Upper lobe of left lung (tissue), 6 donors: ENCODE results near the gene PLEK. TPM values are rescaled to one million over a fixed set of nuclear protein-coding genes. Genes with fewer than 3 reads are reported as not detected.

ENCODE experiments used
- ATAC-seq, 2 donors: fragments of 200-7000 bp; cut with Tn5 transposase; one replicate each; pipeline ENCODE4 v1.9.1; 2022; ENCODE audit warnings: mild to moderate bottlenecking in 2 of 2, moderate library complexity in 2 of 2; ENCODE audit not compliant: low FRiP score in 2 of 2
- DNase-seq, 2 donors: peaks; one replicate each; pipeline ENCODE4 v3.0.0-alpha.2; 2019 to 2020
- H3K27ac ChIP-seq, 4 donors: fragments of 200-600 bp; sonication (generic); one replicate each; pipeline ENCODE4 v1.5.1; 2016 to 2019
- H3K27me3 ChIP-seq, 4 donors: fragments of 200-600 bp; sonication (generic); one replicate each; pipeline ENCODE4 v1.5.1; 2017 to 2019
- H3K36me3 ChIP-seq, 4 donors: fragments of 200-600 bp; sonication (generic); one replicate each; pipeline ENCODE4 v1.5.1; 2016 to 2019
- H3K4me1 ChIP-seq, 4 donors: fragments of 200-600 bp; sonication (generic); one replicate each; pipeline ENCODE4 v1.5.1; 2018 to 2019
- H3K4me3 ChIP-seq, 4 donors: fragments of 200-600 bp; sonication (generic); one replicate each; pipeline ENCODE4 v1.5.1; 2017 to 2019; ENCODE audit warnings: mild to moderate bottlenecking in 2 of 4, moderate library complexity in 1 of 4
- H3K9me3 ChIP-seq, 4 donors: fragments of 200-600 bp; sonication (generic); one replicate each; pipeline ENCODE4 v1.5.1; 2018 to 2019
- CTCF ChIP-seq, 6 experiments: fragments of 450-650 bp in 4 of 6; fragments of 200-600 bp in 2 of 6; sonication (generic) in 2 of 6; IDR thresholded peaks; one replicate each; pipeline ENCODE4 v1.5.1; 2016 to 2019; ENCODE audit warnings: antibody characterized with exemption in 6 of 6
- EP300 ChIP-seq, 4 donors: sonication (generic); formaldehyde crosslinking; IDR thresholded peaks; one replicate each; pipeline ENCODE4 v1.5.1; 2017; ENCODE audit warnings: antibody characterized with exemption in 4 of 4, control low read depth in 2 of 4
- POLR2A ChIP-seq, 4 donors: fragments of 450-650 bp; IDR thresholded peaks; one replicate each; pipeline ENCODE4 v1.5.1; 2016 to 2017; ENCODE audit warnings: antibody characterized with exemption in 4 of 4, mild to moderate bottlenecking in 2 of 4
- POLR2AphosphoS5 ChIP-seq, 2 donors: sonication (generic); formaldehyde crosslinking; IDR thresholded peaks; one replicate each; pipeline ENCODE4 v1.5.1; 2017; ENCODE audit warnings: antibody characterized with exemption in 2 of 2
- WGBS, 2 donors: methylation state at CpG; one replicate each; pipeline ENCODE4 v1.1.5; 2017 to 2018; 5-methylcytosine and 5-hydroxymethylcytosine counted together
- total RNA-seq, 6 donors: library from RNA; depleted of rRNA in 4 of 6; stranded (reverse); fragments of >200 nt in 4 of 6; gene quantifications; one replicate each; pipeline versions ENCODE4 v1.1.0 to v1.2.1, GENCODE V29; 2016 to 2021
- donor health status: DM: no; HTN: no; CAD: no; lungs with moderate emphysema.
- donor health status: DM: no; HTN: yes; CAD: no; lungs with severe emphysema.

PLEK gene
- total RNA-seq, 6 donors from 2014 or later, result 12.4 to 45.6 (median 17.0) TPM

GRCh38 chr2:68413466-68413865, 48.4 kb downstream of the PLEK start:
- Histone ChIP-seq H3K27ac (no peak overlapping the region), H3K27me3 (no peaks in the 10 kb centered on the region), H3K36me3 (no peaks in the 10 kb centered on the region), H3K9me3 (no peaks in the 10 kb centered on the region), H3K4me1 (peaks cover 0 to 10% (median 5%) of the 10 kb centered on the region in 4 donors), H3K4me3 (no peak overlapping the region)
- DNase-seq (no peak), ATAC-seq (no peak)
- 85 to 95% methylated on average over 2 of the region's 2 CpGs for WGBS, 2 donors
- TF ChIP-seq EP300 (IDR thresholded peaks at IDR 0.05) (no peak), POLR2A (IDR thresholded peaks at IDR 0.05) (no peak), CTCF (IDR thresholded peaks at IDR 0.05) (no peak), POLR2AphosphoS5 (IDR thresholded peaks at IDR 0.05) (no peak)

DNA sequence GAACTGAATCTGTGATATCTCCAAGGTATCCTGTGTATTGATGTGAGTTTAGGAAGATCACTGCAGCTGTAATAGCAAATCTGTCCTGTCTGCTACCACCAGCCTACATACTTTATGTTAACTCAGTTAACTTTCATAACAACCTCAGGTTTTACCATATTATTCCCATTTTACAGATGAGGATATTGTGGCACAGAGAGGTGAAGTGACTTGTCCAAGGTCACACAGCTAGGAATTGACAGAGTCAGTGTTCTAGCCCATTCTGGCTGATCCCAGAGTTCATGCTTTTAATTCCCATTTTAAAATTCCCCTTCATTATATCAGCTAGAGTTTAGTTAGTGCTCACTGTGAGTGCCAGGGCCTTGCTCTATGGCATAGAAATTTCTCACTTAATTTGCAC, 49.4 kb downstream of the PLEK start:
- no peak for ATAC-seq
- no peak overlapping the region for H3K4me3 ChIP-seq
- no peaks in the 10 kb centered on the region for H3K36me3 ChIP-seq
- no peak for DNase-seq
- H3K4me1 ChIP-seq, result peaks cover 0 to 10% (median 5%) of the 10 kb centered on the region in 4 donors
- H3K27me3 ChIP-seq, result no peaks in the 10 kb centered on the region
- no peak overlapping the region for H3K27ac ChIP-seq
- TF ChIP-seq POLR2A (IDR thresholded peaks at IDR 0.05) (no peak), POLR2AphosphoS5 (IDR thresholded peaks at IDR 0.05) (no peak), EP300 (IDR thresholded peaks at IDR 0.05) (no peak), CTCF (IDR thresholded peaks at IDR 0.05) (no peak)
- no peaks in the 10 kb centered on the region for H3K9me3 ChIP-seq

- Histone ChIP-seq H3K27ac (no peak overlapping the region), H3K9me3 (no peaks in the 10 kb centered on the region), H3K36me3 (no peaks in the 10 kb centered on the region), H3K4me3 (no peak overlapping the region), H3K4me1 (peaks cover 0 to 10% (median 5%) of the 10 kb centered on the region in 4 donors), H3K27me3 (no peaks in the 10 kb centered on the region)
- DNase-seq, result no peak
- WGBS, 2 donors, result 81% methylated on average over 3 of the region's 3 CpGs
- ATAC-seq, result no peak
- no peak for TF ChIP-seq POLR2AphosphoS5 (IDR thresholded peaks at IDR 0.05)
- TF ChIP-seq POLR2A (IDR thresholded peaks at IDR 0.05), result no peak
- TF ChIP-seq CTCF (IDR thresholded peaks at IDR 0.05), result no peak
- no peak for TF ChIP-seq EP300 (IDR thresholded peaks at IDR 0.05)
Measured at GRCh38 chr2:68414876-68415275, 49.8 kb downstream of the PLEK start.

- no peak for ATAC-seq
- no peaks in the 10 kb centered on the region for H3K27me3 ChIP-seq
- DNase-seq, result no peak
- H3K4me3 ChIP-seq, result no peak overlapping the region
- H3K4me1 ChIP-seq, result peaks cover 0 to 10% (median 5%) of the 10 kb centered on the region in 4 donors
- TF ChIP-seq POLR2A (IDR thresholded peaks at IDR 0.05) (no peak), EP300 (IDR thresholded peaks at IDR 0.05) (no peak), CTCF (IDR thresholded peaks at IDR 0.05) (no peak), POLR2AphosphoS5 (IDR thresholded peaks at IDR 0.05) (no peak)
- no peak overlapping the region for H3K27ac ChIP-seq
- no peaks in the 10 kb centered on the region for H3K9me3 ChIP-seq
- H3K36me3 ChIP-seq, result no peaks in the 10 kb centered on the region
Measured at GRCh38 chr2:68415521-68415920, 50.4 kb downstream of the PLEK start.

GRCh38 chr2:68416081-68416675, 51.1 kb downstream of the PLEK start:
- ATAC-seq (no peak), DNase-seq (peak in 1 of 2 donors; percentile 11)
- H3K27me3 ChIP-seq, result no peaks in the 10 kb centered on the region
- H3K9me3 ChIP-seq, result no peaks in the 10 kb centered on the region
- no peaks in the 10 kb centered on the region for H3K36me3 ChIP-seq
- no peak for TF ChIP-seq POLR2A (IDR thresholded peaks at IDR 0.05)
- TF ChIP-seq POLR2AphosphoS5 (IDR thresholded peaks at IDR 0.05), result no peak
- no peak for TF ChIP-seq CTCF (IDR thresholded peaks at IDR 0.05)
- no peak for TF ChIP-seq EP300 (IDR thresholded peaks at IDR 0.05)
- H3K4me3 ChIP-seq, result no peak overlapping the region
- H3K4me1 ChIP-seq, result peaks cover 0 to 10% (median 5%) of the 10 kb centered on the region in 4 donors
- no peak overlapping the region for H3K27ac ChIP-seq
- WGBS, 2 donors, result 92 to 93% methylated on average over 6 to 9 of the region's 9 CpGs
